Stimulated activated CD4-positive, alpha-beta T cell treated with anti-CD3 and anti-CD28 coated beads, Interleukin-12 subunit alpha, Interleukin-12 subunit beta, amount 100 ng/mL, for 4 hours (primary cell): ENCODE data around the gene ADCY4.
A peak's percentile ranks its signal among the peaks of the same experiment; 100 is the strongest.

ENCODE experiments used
- DNase-seq: peaks from one replicate; pipeline ENCODE4 v3.0.0-alpha.2; 2020

The ADCY4 gene

DNA sequence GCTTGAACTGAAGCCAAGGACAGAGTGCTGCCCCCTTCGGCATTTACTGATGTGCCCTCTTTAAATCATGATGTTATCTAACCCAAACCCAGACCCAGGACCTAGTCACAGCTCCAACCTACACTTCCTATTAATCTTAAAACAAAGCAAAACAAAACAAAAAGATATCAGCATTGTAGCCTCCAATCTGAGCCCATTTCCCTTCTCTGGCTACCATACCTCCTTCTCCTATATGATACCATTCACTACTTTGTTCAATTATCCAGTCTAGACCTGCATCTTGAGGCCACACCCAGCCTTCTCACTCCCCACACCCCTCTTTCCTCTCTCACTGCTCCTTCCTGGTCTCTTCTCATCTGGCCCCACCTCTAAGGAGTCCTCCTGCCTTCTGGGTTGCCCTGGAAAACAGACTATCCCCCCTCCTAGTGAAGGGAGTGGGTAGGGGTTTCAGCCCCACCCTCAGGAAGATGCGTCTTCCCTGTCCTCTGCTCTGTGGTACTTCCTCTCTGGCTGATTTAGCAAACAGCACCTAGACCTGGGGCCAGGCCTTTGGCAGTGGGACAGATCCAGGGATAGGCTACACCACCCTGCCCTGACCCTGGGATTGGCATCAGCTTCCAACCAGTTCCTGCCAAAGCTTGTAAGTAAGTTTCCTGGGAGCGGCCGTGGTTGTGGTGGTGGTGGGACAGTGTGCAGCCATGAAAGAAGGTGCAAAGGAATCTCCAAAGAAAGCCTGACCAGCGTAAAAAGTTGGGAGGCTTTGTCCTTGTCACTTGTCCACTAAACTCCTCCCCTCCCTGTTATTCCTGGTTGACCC lies 20.3 kb downstream of the ADCY4 start:
- no peak for DNase-seq

DNA sequence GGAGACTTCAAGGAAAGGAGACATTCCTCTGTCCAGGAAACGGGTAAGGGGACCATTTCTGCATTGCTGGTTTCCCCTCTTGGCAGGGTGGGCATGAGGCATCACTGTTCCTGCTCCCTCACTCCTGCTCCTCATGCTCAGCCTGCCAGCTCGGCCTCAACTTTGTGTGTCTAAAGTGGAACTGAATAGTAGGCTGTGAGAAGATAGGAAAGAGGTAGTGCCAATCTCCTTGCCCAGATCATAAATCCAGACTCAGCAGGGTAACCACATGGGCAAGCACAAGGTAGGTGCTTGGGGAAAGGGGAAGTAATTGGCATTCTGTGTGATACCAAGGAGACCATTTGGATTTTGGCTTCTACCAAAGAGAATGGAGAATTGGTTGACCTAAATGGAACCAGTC lies 21.0 kb downstream of the ADCY4 start:
- DNase-seq: no peak

DNA sequence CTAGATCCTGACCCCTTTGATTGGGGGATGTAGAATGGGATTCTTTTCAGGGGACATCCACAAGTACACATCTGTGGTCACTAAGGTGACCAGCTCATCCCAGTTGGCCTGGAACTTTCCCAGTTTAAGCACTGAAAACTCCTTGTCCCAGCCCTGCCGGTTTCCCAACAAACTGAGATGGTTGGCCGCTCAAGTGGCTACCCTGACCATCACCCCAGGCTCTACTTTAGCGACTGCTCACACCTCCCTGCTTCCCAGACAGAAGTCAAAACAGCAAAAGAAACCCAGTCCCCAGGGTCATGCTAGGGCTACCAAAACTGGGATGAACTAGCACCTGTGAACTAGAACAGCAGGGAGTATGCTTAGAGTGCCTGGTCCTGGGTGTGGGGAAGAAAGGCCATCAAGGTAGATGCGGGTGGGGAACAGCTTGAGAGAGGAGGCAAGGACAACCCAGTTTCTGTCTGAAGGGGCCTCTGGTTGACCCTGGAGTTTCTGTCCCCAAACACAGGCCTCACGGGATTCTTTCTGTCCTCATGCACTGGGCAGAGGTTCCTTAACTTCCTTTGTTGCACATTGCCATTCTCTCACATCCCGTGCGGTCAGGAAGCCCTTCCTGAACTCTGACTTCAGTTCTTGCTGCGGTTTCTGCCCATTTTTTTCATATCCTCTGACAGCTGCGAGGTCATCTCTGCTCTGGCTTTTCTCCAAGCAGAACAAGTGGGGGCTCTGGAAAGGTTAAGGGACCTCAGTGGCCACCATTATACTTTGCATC lies 21.9 kb downstream of the ADCY4 start:
- DNase-seq: no peak

DNA sequence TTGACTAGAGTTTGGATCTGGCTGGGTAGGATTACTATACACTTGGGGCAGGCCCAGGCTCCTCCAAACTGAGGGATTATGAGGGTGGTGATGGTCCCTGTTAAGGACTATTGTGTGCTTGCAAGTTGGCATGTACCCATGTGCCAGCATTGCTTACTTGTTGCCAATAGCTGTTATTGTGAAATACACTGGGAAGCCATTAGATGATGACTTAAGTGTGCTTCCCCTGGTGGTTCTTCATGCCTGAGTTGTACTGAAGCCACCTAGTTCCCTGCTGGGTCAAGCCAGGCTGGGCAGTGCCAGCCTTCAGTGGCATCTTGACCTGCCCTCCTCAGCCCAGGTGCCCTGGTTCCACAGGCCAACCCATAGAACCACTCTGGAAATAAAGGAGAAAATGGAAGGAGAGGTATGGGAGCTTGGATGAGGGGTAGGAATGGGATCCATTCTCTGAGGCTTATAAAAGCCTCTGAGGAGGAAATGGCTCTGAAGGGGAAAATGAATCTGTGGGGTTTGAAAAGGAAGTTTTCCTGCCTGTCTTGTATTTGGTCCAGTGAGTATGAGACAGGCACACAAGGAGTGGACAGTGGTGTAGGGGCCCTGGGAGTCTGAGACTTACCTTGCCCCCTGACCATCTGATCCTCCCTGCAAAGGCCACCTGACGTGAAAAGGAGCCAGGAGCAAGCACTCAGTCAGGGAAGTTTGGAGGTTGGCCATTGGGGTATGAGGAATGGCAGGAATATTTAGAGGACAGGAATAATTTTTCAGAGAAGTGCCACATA lies 22.8 kb downstream of the ADCY4 start:
- DNase-seq: no peak

DNA sequence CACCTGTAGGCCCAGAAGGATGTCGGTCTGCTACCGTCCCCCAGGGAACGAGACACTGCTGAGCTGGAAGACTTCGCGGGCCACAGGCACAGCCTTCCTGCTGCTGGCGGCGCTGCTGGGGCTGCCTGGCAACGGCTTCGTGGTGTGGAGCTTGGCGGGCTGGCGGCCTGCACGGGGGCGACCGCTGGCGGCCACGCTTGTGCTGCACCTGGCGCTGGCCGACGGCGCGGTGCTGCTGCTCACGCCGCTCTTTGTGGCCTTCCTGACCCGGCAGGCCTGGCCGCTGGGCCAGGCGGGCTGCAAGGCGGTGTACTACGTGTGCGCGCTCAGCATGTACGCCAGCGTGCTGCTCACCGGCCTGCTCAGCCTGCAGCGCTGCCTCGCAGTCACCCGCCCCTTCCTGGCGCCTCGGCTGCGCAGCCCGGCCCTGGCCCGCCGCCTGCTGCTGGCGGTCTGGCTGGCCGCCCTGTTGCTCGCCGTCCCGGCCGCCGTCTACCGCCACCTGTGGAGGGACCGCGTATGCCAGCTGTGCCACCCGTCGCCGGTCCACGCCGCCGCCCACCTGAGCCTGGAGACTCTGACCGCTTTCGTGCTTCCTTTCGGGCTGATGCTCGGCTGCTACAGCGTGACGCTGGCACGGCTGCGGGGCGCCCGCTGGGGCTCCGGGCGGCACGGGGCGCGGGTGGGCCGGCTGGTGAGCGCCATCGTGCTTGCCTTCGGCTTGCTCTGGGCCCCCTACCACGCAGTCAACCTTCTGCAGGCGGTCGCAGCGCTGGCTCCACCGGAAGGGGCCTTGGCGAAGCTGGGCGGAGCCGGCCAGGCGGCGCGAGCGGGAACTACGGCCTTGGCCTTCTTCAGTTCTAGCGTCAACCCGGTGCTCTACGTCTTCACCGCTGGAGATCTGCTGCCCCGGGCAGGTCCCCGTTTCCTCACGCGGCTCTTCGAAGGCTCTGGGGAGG lies 23.9 kb downstream of the ADCY4 start, which contains the start of gene LTB4R:
Gene LTB4R (plus strand): TSS at position 857 of the 959 bp plus-strand sequence. CDS start 4,150 bp downstream, outside the sequence.
- DNase-seq: peak; percentile 50

DNA sequence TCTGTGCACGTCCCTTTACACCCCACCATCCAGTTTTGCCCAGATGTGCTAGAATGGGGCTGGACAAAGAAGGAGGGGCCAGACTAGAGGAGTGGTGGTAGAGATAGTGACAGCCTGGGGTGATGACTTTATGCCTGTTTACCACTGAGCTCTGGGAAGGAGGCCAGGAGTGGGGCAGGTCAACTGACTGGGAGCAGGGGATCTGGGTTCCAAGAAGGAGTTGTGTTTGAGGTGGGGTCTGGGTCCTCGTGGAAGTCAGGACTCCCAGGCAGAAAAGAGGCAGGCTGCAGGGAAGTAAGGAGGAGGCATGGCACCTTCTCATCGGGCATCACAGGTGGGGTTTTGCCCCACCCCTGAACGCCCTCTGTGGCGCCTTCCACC lies 24.6 kb downstream of the ADCY4 start:
- DNase-seq: no peak

DNA sequence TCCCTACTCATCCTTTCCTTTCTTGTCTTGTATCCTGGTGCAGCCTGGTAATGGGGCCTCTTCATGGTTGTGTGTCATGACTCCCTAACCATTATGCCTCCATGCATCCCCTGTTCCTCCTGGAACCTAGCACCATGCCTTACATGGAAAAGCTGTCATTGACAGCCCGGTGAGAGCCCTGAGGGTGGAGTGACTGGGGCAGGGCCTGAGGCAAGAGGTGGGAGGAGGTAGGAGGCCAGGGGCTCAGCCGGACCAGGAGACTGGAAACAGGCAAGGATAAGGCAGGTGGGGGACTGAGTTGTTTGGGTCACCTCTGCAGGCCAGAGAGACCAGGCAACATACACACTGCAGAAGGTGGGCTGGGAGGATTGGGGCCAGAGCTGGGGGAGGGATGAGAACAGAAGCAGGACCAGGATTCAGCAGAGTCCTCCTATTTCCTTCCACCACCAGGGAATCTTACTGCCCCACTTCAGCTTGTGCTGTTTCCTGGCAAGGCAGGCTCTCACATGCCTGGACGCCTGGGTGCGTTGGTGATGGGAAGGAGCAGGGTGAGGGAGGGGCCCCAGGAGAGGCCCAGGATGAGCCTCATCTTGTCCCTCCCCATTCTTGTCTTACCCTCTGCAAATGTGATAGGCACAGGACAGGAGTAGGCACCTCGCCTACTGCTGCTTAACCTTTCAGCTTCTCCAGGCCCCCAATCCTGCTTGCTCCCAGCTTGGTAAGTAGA lies 25.2 kb downstream of the ADCY4 start, which contains the start of gene LTB4R2:
Gene LTB4R2 (plus strand): TSS at position 603 of the 727 bp plus-strand sequence. CDS start 525 bp downstream, outside the sequence.
- no peak for DNase-seq

DNA sequence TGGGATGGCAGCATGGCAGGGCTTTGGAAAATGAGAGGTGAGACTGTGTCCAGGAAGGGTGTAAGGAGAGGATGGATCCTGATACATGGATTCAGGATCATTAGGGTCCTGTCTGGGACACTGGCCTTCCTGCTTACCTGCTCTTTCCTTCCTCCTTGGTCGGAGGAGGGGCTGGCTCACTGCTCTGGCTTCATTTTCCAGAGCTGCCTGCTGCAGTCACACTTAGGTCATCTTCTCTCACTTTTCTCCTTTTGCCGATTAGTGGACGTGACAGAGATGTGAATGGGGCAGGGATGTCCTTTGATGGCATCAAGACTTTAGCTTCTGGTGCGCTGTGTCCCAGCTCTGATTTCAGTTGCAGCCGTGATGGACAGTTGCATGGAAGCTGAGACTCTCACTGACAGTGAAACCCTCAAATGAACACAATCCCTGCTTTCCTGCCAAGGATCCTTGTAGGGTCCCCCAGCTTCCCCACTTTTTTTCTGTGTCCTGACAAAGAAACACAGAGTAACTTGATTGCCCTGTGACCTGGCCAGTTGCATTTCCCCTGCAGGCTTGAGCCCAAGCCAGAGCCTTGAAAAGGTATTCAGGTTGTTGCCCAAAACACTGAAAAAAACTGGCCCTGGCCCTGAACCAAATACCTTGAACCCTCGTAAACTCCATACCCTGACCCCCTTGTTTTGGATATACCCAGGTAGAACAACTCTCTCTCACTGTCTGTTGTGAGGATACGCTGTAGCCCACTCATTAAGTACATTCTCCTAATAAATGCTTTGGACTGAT lies 26.3 kb downstream of the ADCY4 start:
- no peak for DNase-seq

DNA sequence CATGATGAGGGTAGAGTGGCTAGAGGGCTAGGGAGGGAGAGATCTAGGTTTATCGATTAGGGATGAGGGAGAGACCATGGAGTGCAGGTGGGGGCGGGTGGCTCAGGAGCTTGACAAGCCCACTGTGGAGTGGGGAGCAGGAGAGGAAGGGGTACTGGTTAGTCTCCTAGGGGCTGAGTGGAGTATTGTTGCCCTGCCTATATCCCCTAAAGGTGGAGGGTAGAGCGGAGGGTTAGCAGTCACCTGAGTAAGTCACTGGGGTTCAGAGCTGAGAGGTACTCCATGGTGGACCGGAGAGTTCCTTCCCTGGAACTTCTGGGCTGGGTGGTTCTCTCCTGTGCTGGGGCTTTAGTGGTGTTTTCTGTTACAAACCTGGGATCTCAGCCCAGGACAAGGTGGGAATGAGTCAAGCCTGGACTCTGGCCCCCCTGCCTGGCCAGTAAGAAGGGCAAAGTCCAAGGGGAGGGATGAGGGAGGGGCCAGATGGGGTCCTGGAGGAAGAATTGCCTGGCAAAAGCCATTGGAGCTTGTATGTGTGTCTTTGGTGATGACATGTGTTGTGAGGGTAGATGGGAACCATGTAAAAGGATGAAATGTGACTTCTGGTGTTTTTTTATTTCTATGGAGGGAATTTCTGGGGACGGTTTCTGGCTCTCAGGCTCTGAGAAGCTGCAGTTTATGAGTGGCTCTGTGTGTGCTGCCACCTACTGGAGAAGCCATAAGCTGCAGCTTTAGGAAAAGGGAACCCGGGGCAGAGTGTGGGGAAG lies 27.1 kb downstream of the ADCY4 start, which contains the start of gene CIDEB:
Gene CIDEB (minus strand): TSS at position 403 of the 767 bp plus-strand sequence. CDS start 119 bp downstream, at position 284.
- DNase-seq: peak; percentile 51

DNA sequence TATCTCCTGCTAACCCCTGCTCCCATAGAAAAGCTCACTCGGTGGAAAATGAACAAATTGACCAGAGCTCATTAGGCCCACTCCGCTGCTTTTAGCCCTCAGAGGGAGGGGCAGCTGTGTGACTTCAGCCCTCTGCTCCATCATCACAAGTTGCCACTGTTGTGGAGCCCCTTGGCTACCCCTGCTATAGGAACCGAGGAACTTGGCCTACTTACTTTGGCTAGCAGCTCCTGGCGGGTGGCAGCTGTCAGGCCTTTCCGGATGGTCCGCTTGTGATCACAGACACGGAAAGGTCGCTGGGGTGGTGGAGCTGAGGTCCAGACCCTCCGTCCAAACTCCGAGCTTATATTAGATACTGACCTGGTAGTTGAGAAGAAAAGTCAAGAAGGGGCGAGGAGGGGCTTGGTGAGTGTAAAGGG lies 27.7 kb downstream of the ADCY4 start:
- no peak for DNase-seq

DNA sequence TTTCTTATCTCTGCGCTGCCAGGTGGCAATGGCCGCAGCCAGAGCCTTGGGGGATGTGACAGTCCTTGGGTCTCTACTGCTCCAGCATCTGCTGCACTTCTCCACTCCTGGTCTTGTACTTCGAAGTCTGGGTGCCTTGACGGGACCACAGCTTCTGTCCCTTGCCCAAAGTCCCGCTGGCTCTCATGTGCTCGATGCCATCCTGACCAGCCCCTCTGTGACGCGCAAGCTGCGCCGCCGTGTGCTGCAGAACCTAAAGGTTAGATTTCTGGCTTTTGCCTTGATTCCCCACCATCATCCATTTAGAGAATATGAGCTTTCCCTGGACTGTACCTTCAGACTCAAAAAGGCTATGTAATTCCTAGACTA lies 30.9 kb downstream of the ADCY4 start:
- DNase-seq: no peak

DNA sequence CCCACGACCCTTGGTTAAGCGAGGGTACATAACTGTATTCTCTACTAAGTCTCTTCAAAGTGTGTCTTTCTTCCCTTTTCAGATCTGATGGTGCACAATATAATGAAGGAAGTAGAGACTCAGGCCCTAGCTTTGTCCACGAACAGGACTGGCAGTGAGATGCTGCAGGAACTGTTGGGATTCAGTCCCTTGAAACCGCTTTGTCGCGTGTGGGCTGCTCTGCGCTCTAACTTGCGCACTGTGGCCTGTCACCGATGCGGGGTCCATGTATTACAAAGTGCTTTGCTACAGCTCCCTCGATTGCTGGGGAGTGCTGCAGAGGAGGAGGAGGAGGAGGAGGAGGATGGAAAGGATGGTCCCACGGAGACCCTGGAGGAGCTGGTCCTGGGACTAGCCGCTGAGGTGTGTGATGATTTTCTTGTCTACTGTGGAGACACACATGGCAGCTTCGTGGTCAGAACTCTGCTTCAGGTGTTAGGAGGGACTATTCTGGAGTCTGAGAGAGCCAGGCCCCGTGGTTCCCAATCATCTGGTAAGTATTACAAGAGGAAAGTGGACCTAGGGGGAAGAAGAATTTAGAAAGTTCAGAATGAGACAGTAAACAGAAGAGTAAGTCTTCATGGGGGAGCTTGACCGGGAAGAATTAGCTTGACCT lies 34.4 kb downstream of the ADCY4 start:
- DNase-seq: no peak

DNA sequence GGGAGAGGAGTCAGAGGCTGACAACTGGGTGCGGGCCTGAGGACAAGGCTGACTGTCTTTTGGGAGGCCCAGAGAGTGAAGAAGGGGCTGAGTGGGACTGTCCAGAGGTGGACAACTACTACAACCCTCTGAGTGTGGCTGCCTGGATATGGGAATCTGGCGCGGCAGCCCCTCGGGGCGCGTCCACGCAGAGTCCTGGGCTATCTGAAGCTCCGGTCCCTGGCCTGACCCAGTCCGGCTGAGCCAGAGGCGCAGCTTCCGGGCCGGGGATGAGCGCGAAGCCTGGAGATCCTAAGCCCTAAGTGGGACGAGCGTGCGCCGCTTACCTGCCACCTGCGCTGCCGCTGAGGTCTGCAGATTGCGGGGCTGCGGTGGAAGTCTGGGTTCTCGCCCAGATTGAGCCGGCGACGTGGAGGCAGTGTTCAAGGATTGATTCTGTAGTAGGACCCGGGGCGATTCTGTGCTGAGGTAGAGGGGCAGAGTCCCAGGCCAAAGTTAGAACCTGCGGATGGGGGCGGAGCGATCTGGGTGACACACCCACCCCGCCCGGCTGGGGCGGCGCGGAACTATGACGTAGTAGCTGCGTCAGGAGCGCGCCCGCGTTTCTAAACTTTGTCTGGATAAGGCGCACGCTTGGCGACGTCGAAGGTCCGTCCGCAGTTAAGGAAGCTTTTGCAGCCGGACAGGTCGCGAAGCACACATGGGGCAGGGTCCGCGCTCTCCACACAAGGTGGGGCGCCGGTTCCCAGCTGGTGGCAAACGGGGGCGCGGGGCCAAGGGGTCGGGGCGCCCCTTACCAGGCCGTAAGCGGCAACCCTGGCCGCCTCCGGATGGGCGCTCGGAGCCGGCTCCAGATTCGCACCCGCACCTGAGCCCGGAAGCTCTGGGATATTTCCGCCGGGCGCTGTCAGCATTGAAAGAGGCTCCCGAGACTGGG lies 35.3 kb downstream of the ADCY4 start, which contains the start of the genes DHRS1 and NOP9:
Gene DHRS1 (minus strand): TSS at position 526 of the 937 bp plus-strand sequence. CDS start 674 bp downstream, outside the sequence.
Gene NOP9 (plus strand): TSS at position 596 of the 937 bp plus-strand sequence. CDS start 105 bp downstream, at position 701.
- peak; percentile 94 for DNase-seq

DNA sequence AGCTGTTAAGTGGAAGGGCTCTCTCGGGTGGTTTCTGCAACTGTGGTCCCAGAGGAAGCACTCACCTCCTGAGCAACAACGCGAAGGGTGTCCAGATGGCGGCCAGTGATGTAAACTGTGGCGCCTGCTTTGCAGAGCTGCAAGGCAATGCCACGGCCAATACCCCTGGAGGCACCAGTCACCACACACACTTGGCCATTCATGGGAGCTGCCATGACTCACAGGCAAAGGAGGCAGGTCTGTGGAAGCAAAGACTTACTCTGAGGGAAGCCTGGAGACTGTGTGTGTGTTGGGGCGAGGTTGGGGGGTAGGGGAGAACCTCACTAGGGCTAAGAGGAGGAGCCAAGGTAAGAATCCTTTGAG lies 36.0 kb downstream of the ADCY4 start:
- DNase-seq: no peak

DNA sequence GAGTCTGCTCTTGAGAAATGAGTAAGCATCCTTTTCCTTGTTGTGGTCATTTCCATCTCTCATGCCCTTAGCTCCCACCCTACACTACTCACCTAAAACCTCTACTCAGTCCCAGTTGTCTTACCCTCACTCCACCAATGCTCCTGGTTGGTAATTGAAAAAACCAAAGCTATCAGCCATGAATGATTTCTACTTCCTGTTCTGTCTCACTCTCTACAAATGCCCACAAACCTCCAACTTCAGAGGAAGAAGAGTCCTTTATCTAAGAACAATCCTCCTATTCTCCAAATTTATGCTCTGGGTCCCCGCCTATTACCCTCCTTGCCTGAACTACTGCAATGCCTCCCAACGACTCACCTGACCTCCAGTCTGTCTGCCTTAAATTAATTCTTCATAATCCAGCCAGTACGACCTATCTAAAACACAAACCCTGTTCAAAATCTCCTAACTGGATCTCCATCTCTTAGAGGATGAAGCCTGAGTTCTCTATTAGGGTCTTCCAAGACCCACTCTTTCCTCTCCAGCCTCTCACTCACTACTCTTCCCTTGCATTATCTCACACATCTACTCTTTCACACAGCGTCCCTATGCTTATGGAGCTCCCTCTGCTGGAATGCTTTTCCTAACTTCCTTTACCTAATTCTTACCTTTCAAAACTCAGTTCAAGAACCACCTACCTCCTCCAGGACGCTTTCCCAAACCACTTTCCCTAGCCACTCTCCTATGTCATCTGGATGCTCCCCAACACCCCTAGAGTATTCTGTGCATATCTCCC lies 37.5 kb downstream of the ADCY4 start:
- DNase-seq: no peak

DNA sequence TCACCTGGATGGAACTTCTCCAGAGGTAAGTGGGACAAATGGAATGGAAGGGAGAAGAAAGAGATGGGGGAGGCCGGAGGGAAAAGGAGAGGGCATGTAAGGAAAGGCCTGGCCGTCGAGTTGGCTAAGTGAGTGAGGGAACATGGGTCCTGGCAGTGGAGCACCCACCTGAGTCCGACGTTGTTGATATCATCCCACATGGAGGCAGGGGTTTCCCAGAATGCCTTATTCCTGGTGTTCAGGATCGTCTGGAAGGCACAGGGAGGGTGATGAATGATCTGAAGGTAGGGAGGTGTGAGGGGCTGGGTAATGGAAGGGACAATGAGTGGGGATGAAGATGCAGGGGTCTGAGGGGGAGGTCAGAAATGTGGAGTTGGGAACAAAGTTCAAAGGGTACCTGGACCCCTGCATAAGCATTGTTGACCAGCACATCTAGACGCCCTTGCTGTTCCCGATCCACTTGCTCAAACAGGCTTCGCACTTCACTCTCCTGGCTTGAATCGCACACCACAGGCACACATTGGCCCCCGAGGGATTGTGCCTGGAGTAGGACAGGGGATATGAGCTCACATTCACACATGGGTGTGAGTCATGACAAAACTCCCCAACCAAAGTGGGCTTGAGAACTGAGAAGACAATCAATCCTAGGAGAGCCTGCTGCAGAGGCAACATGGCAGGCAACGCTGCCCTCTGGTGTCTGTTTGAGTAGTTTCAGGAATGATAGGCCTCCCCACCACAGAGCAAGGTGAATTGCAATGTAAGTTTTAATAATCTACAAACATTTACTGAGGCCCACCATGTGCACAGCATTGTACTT lies 38.3 kb downstream of the ADCY4 start:
- DNase-seq: peak; percentile 67
